PFSK-1 (cell line): ENCODE measurements around the gene LRRC7.

Source experiments
- FOXP2 ChIP-seq: optimal IDR thresholded peaks from 2 replicates; pipeline ENCODE3; 2011; ENCODE audit warnings: borderline replicate concordance, control low read depth, inconsistent platforms; ENCODE audit not compliant: insufficient read depth; ENCODE audit errors: extremely low read length, extremely low read depth
- POLR2AphosphoS5 ChIP-seq: IDR thresholded peaks from 2 replicates; pipeline ENCODE4 v1.6.1; 2012; ENCODE audit warnings: low read depth, mild to moderate bottlenecking, control low read depth, low read length, moderate library complexity
- REST ChIP-seq, 2 experiments: IDR thresholded peaks; 2 replicates each; pipeline versions ENCODE4 v1.6.1 to v1.8.0; 2011 to 2012; ENCODE audit warnings: low read depth in 2 of 2, low read length in 2 of 2, control low read depth in 1 of 2, inconsistent platforms in 1 of 2, mild to moderate bottlenecking in 1 of 2, moderate library complexity in 1 of 2; ENCODE audit not compliant: insufficient read depth in 1 of 2
- SIN3A ChIP-seq: IDR thresholded peaks from 2 replicates; pipeline ENCODE4 v1.6.1; 2012; ENCODE audit warnings: mild to moderate bottlenecking, low read length, moderate library complexity, borderline replicate concordance; ENCODE audit not compliant: insufficient read depth
- TAF1 ChIP-seq: IDR thresholded peaks from 2 replicates; pipeline ENCODE4 v1.6.1; 2012; ENCODE audit warnings: low read length, control low read depth, borderline replicate concordance; ENCODE audit not compliant: insufficient read depth

The LRRC7 gene

DNA sequence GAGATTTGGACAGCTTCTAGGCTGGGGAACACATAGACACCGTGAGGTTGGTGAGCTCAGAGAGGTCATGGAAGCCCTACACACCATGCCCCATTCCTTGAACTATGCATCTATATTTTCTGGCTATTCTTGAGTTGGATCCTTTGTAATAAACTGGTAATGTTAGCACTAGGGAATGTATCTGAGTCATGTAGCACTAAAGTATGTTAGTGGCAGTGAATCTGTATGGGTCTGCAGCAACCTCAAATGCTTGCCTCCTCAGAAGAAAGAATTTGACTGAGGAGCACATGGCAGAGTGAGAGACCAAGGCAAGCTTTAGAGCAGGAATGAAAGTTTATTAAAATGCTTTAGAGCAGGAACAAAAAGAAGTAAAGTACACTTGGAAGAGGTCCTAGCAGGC is 43.7 kb upstream of the LRRC7 start:
- TF ChIP-seq POLR2AphosphoS5 = no peak
- TF ChIP-seq SIN3A = no peak
- no peak for TF ChIP-seq REST (IDR thresholded peaks at IDR 0.05; ENCODE audit: insufficient read depth in 1 of 2, low read depth in 2 of 2, low read length in 2 of 2)
- TF ChIP-seq FOXP2 = no peak
- no peak for TF ChIP-seq TAF1

GRCh38 chr1:69527273-69527672 is 40.4 kb upstream of the LRRC7 start:
- TF ChIP-seq POLR2AphosphoS5 (no peak), REST (IDR thresholded peaks at IDR 0.05; ENCODE audit: insufficient read depth in 1 of 2, low read depth in 2 of 2, low read length in 2 of 2) (no peak), SIN3A (no peak), TAF1 (no peak), FOXP2 (no peak)

DNA sequence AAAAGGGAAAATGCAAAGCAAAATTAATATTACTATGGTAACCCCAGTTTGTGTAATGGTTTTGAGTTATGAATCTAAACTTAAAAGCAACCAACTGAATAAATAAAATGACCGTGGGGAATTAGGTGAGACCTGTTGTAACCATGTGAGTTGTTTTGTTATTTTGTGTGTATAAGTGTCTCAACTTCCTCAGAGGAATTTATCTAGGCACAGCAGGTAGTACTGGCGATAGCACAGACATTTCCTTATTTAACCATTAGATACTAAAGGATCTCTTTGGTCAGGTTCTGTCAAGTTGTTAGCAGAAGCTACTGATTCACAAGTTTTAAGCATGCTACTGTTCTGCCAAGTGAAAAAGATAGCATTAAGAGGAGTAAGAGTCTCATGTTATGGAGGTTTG is 39.3 kb upstream of the LRRC7 start:
- TF ChIP-seq REST (IDR thresholded peaks at IDR 0.05; ENCODE audit: insufficient read depth in 1 of 2, low read depth in 2 of 2, low read length in 2 of 2) (no peak), FOXP2 (no peak), TAF1 (no peak)

DNA sequence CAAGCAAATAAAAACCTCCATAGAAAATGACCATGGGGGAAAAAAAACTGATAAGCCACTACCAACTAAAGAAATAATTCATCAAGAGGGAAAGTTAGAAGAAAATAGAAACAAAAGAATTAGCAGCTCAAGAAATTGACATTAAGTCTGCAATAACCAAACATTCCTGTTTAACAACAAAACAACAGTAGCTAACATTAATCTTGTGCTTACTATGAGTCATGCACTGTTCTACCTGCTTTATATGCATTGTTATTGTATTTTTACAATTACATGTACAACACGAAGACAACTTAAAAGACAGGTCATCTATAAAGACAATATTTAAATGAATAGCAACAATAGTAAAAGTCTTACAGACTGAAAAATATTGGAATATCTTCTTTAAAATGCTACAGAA is 34.4 kb upstream of the LRRC7 start:
- no peak for TF ChIP-seq FOXP2
- no peak for TF ChIP-seq TAF1
- TF ChIP-seq POLR2AphosphoS5 = no peak
- no peak for TF ChIP-seq SIN3A
- no peak for TF ChIP-seq REST (IDR thresholded peaks at IDR 0.05; ENCODE audit: insufficient read depth in 1 of 2, low read depth in 2 of 2, low read length in 2 of 2)

DNA sequence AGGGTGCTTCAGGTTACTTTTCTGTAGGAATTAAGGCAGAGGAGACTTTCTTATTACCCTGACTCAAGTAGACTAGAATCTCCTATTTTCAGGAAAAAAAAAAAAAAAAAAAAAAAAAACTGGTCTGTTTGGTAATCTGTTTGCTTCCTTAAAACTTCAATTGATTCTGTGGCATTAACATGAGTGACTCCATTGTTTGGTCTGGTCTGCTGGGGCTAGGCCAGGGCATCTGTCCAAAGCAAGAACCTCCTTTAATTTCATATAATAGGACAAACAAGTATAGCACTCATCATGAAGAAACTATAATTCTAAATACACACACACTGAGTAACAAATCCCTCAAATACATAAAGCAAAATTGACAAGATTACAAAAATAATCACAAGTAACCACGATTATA is 32.9 kb upstream of the LRRC7 start:
- no peak for TF ChIP-seq SIN3A
- no peak for TF ChIP-seq REST (IDR thresholded peaks at IDR 0.05; ENCODE audit: insufficient read depth in 1 of 2, low read depth in 2 of 2, low read length in 2 of 2)
- TF ChIP-seq POLR2AphosphoS5 = no peak
- no peak for TF ChIP-seq FOXP2
- no peak for TF ChIP-seq TAF1
